H1 (cell line): ENCODE measurements around the gene ACKR3.

ENCODE experiments used
- ATF3 ChIP-seq: IDR thresholded peaks from 2 replicates; pipeline ENCODE4 v1.6.1; 2011; ENCODE audit warnings: low read depth, mild to moderate bottlenecking, low read length; ENCODE audit not compliant: insufficient read depth
- CTCF ChIP-seq, 3 experiments: IDR thresholded peaks; 1 replicate in 2 of 3; 2 replicates in 1 of 3; pipeline versions ENCODE4 v1.5.1 to v1.6.1; 2011; ENCODE audit warnings: low read length in 3 of 3, mild to moderate bottlenecking in 3 of 3, inconsistent platforms in 2 of 3, low read depth in 1 of 3, moderate library complexity in 1 of 3; ENCODE audit not compliant: insufficient read depth in 1 of 3; ENCODE audit errors: control extremely low read depth in 1 of 3
- GTF2F1 ChIP-seq: IDR thresholded peaks from 2 replicates; pipeline ENCODE4 v1.6.1; 2012; ENCODE audit warnings: low read depth, low read length, improper control_type of control experiment, borderline replicate concordance
- NANOG ChIP-seq: IDR thresholded peaks from 2 replicates; pipeline ENCODE4 v1.6.1; 2011; ENCODE audit warnings: low read length, low read depth, mild to moderate bottlenecking, inconsistent platforms; ENCODE audit not compliant: insufficient read depth, poor library complexity, severe bottlenecking
- RAD21 ChIP-seq, 2 experiments: IDR thresholded peaks in 1 of 2; conservative IDR thresholded peaks in 1 of 2; 2 replicates each; pipeline ENCODE4 v1.6.1; 2011; ENCODE audit warnings: low read depth in 2 of 2, low read length in 2 of 2, improper control_type of control experiment in 1 of 2, inconsistent platforms in 1 of 2, mild to moderate bottlenecking in 1 of 2, moderate library complexity in 1 of 2
- SRF ChIP-seq: IDR thresholded peaks from 2 replicates; pipeline ENCODE4 v1.6.1; 2011; ENCODE audit warnings: mild to moderate bottlenecking, low read depth, low read length, moderate library complexity
- TCF12 ChIP-seq: IDR thresholded peaks from 2 replicates; pipeline ENCODE4 v1.6.1; 2011; ENCODE audit warnings: low read depth, mild to moderate bottlenecking, low read length

GRCh38 chr2:236572482-236572881, 2.9 kb downstream of the ACKR3 start:
- TF ChIP-seq CTCF (IDR thresholded peaks at IDR 0.05; ENCODE audit: control extremely low read depth in 1 of 3, insufficient read depth in 1 of 3, low read depth in 1 of 3, low read length in 3 of 3) (no peak), TCF12 (no peak), SRF (no peak), ATF3 (no peak), NANOG (no peak), RAD21 (IDR thresholded peaks at IDR 0.05 in 1 of 2, conservative IDR thresholded peaks at IDR 0.05 in 1 of 2; ENCODE audit: low read depth in 2 of 2, low read length in 2 of 2) (no peak), GTF2F1 (no peak)
